Forelimb muscle (tissue), 1 donor: ENCODE measurements around the gene C3. TPM values are rescaled to one million over a fixed set of nuclear protein-coding genes. Genes with fewer than 3 reads are reported as not detected.
"Not testable (repeated sequence)": the region's sequence is repeated elsewhere in the genome, so short reads cannot be mapped to it uniquely, and the experiment has no call there.

Source experiments
- DNase-seq: peaks from one replicate; pipeline ENCODE4 v3.0.0-alpha.2; 2013; ENCODE audit warnings: low read depth
- polyA plus RNA-seq: library from polyadenylated mRNA; unstranded; fragments of 120-200 nt; gene quantifications from one replicate; pipeline ENCODE4 v1.2.1, GENCODE V29; 2013; ENCODE audit not compliant: insufficient read length

The C3 gene
- polyA plus RNA-seq, 1 donor = 3.4 TPM

GRCh38 chr19:6693056-6693471 lies 27.4 kb downstream of the C3 start:
- no peak for DNase-seq

DNA sequence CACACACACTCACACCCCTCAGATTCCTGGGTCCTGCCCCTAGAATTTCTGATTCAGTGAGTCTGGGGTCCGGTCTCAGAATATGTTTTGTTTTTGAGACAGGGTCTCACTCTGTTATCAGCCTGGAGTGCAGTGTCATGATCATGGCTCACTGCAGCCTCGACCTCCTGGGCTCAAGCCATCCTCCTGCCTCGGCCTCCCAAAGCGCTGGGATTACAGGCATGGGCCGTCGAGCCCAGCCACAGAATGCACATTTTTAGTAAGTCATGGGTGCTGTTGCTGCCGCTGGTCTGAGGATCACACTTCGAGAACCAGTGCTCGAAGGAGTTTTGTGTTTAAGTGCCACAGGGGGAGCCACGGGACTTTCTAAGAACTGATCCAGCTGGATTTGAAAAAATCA lies 28.4 kb downstream of the C3 start:
- DNase-seq = no peak

GRCh38 chr19:6691342-6691741 lies 29.1 kb downstream of the C3 start:
- no peak for DNase-seq

DNA sequence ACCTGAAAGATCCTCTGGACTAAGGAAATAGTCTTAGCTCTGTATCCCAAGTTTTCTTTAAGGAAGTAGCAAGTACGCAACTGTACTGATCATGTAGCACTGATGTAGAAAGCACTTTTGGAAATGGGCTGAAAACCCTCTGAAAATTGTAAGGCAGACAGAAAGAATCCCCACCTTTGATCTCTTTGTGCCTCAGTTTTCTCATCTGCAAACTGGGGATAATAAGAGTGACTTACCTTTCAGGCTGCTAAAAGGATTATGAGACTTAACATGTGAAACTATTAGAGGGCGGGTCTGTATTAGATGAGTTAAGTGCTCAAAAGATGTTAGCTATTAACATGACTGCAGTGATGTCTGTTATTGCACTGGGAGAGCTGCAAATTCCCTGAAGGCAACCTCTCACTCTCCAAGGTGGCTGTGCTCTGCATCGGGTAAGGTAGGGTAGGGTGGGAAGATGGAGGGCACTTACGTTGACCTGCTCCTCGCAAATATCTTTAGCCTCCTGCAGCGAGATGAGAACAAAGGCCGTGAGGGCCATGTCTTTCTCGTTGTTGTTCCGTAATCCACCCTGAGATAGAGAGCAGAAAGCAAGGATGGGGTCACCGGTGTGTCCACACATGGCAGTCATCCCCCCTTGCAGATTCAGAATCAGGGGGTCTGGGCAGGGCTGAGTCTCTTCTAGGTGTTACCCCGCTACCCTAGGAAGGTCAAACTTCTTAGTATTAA lies 30.1 kb downstream of the C3 start:
- DNase-seq = no peak

GRCh38 chr19:6687114-6687513 lies 33.3 kb downstream of the C3 start:
- DNase-seq = no peak

DNA sequence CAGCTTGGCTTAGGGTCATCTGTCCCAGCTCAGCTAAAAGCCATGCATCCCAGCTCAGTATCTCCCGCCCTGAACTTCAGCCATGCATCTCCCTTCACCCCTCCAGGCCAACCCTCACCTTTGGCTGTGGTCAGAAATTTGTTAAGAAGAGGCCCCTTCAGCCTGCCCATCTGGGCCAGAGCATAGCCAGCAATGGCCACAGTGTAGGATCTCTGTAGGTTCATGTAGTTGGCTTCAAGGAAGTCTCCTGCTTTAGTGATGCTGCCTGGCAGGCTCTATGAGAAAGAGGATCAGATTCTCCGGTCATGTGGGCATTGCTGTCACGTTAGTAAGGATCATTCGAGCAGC lies 33.8 kb downstream of the C3 start:
- no peak for DNase-seq

- DNase-seq = no peak
These were observed 34.4 kb downstream of the C3 start for GRCh38 chr19:6685962-6686627.

DNA sequence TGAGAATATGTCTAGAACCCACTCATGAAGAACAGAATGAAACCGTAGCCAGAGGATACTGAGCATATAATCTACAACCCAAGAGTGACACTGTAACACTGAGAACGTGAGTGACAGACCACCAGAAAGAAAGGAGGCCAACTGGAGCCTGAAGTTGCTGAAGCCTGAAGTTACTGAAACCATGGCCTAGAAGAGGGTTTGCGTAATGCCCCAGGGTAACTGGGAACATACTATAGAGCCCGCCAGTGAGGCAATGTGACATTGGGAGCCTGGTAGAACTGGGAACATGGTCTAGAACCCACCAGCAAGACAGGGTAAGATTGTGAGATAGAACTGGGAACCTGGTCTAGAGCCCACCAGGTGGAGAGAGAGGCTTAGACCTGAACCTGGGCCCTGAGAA lies 35.0 kb downstream of the C3 start:
- no peak for DNase-seq

DNA sequence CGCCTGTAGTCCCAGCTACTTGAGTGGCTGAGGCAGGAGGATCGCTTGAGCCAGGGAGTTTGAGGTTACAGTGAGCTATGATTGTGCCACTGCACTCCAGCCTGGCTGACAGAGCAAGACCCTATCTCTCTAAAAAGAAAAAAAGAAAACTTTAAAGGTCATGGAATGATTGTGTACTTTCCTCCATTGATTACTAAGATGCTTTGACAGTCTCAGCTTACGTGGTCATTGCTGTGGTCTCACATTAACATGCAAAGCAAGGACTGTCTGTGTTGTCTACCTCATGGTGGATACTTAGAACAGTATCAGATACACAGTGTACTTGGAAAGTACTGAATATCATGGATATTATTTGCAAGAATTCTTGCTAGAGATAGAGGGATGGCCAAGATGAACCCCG lies 36.5 kb downstream of the C3 start:
- no peak for DNase-seq

GRCh38 chr19:6682607-6683128 lies 37.8 kb downstream of the C3 start:
- no peak for DNase-seq

DNA sequence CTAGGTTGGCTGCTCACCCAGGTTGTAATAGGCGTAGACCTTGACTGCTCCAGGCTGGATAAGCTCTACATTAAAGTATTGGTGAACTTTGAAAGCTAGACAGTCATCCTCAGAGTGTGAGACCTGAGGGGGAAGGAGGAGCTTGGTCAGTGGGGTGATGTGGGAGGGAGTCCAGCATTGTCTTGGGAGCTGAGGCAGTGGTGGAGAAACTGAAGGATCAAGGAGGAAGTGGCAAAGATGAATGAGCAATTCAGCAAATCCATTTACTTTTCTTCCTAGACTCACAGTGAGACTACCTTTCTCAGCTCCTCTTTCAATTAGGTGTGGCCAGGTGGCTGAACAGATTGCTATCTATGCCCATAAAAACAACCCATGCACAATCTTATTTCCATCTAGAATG lies 40.3 kb downstream of the C3 start:
- no peak for DNase-seq

DNA sequence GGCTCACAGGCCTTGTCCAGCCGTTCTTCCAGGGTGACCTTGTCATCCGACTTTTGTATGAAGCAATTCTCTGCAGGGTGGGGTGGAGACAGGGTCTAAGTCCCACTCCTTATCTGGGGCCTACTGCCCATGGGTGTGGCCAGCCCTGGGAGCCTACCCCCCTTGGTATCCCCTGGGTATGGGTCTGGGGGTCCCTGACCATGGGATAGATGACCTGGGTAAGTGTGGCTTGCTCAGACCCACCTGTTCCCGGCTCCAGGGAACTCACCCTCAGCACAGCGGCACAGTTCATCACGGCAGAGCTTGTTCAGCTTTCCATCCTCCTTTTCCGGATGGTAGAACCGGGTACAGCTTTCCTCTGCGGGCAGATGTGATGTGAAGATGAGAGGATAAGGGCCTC lies 41.3 kb downstream of the C3 start:
- DNase-seq = no peak

- DNase-seq = no peak
These were observed 41.8 kb downstream of the C3 start for GRCh38 chr19:6678690-6679109.

DNA sequence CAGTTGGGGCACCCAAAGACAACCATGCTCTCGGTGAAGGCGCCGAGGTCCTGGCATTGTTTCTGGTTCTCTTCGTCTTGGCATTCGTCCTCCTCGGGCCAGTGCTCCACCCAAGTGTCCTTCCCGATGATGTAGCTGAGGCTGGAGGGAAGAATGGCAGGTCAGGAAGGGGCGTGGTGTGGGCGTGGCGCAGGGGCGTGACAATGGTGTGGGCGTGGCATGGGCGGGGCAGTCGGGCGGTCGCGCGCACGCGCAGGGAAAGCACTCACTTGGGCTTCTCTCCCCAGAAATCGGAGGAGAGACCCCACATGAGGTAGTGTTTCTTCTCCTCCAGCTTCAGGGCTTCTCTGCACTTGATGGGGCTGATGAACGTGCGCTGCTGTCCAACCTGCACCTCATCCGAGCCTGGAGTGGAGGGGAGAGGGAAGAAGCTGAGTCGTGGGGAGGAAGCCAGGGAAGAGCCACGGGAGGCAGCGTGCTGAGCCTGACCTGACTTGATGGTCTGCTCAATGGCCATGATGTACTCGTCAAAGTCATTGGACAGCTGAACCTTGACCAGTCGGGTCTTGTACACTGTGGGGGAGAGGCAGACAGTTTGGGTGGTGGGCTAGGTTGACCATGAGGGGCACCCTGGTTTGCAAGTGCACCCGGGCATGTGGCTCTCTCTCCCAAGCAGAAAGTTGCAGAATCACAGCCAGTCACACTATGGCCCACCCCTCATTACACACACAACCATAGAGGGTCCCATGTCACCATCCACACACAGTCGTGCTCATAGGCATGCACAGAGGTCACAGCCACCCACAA lies 42.4 kb downstream of the C3 start:
- no peak for DNase-seq

- no peak for DNase-seq
These were observed 43.0 kb downstream of the C3 start for GRCh38 chr19:6677495-6677882.

GRCh38 chr19:6676288-6676687 lies 44.2 kb downstream of the C3 start:
- no peak for DNase-seq

GRCh38 chr19:6674868-6675305 lies 45.6 kb downstream of the C3 start:
- DNase-seq = peak; percentile 5

DNA sequence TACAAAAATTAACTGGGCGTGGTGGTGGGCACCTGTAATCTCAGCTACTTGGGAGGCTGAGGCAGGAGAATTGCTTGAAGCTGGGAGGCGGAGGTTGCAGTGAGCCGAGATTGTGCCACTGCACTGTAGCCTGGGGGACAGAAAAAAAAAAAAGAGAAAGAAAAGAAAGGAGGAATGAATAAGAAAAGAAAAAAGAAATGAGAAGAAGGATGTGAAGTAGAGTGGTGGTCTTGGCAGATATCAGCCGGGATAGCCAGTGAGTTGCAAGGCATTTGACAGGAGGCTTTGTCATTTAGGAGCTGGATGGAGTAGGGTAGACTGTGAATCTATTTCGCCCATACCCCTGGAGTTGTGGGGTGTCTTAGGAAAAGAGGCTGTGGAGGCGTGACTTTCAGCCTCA lies 46.0 kb downstream of the C3 start:
- DNase-seq = not testable (repeated sequence)

GRCh38 chr19:6672693-6673290 lies 47.7 kb downstream of the C3 start:
- DNase-seq = no peak

- DNase-seq = no peak
These were observed 48.5 kb downstream of the C3 start for GRCh38 chr19:6671960-6672359.

- no peak for DNase-seq
These were observed 51.8 kb downstream of the C3 start for GRCh38 chr19:6668691-6669090.

GRCh38 chr19:6667114-6667627 lies 53.3 kb downstream of the C3 start:
- DNase-seq = no peak
